Ovary (tissue), 9 donors: ENCODE measurements around the gene CFAP100. TPM values are rescaled to one million over a fixed set of nuclear protein-coding genes. Genes with fewer than 3 reads are reported as not detected.

Experiments used
- DNase-seq, 5 donors: peaks; one replicate each; pipeline ENCODE4 v3.0.0-alpha.2; 2019 to 2020
- H3K27ac ChIP-seq, 2 donors: fragments of 200-600 bp; one replicate each; pipeline versions ENCODE4 v1.5.1 to v1.8.0; 2019 to 2022
- H3K27me3 ChIP-seq: fragments of 200-600 bp; one replicate; pipeline ENCODE4 v1.8.0; 2022
- H3K36me3 ChIP-seq: fragments of 200-600 bp; sonication (generic); one replicate; pipeline ENCODE4 v1.5.1; 2019
- H3K4me1 ChIP-seq: one replicate; pipeline ENCODE4 v1.8.1; 2013; ENCODE audit warnings: mild to moderate bottlenecking, moderate library complexity; ENCODE audit not compliant: insufficient read depth
- H3K4me3 ChIP-seq: fragments of 200-600 bp; sonication (generic); one replicate; pipeline ENCODE4 v1.5.1; 2017
- H3K9me3 ChIP-seq, 2 donors: fragments of 200-600 bp in 1 of 2; sonication (generic) in 1 of 2; one replicate each; pipeline versions ENCODE4 v1.5.1 to v1.8.1; 2013 to 2019; ENCODE audit warnings: mild to moderate bottlenecking in 1 of 2, moderate library complexity in 1 of 2
- EP300 ChIP-seq: sonication (generic); formaldehyde crosslinking; IDR thresholded peaks from one replicate; pipeline ENCODE4 v1.6.1; 2017; ENCODE audit warnings: antibody characterized with exemption
- POLR2A ChIP-seq: fragments of 450-650 bp; IDR thresholded peaks from one replicate; pipeline ENCODE4 v1.6.1; 2017; ENCODE audit warnings: antibody characterized with exemption, mild to moderate bottlenecking, moderate library complexity
- WGBS, 3 donors: extraction: QIAGEN DNeasy Blood & Tissue Kit in 1 of 3; methylation state at CpG; one replicate each; pipeline versions ENCODE4 v1.1.5 to v1.1.7; 2013 to 2017; 5-methylcytosine and 5-hydroxymethylcytosine counted together
- intact Hi-C, 4 donors: fragments of 100-400 bp; cut with DNase I; formaldehyde crosslinking; loops; one replicate each; pipeline versions ENCODE4 v1.11.0 to v1.15.1; 2022 to 2023
- polyA plus RNA-seq, 2 donors: library from polyadenylated mRNA; stranded (reverse); fragments of 200-250 nt in 1 of 2; fragments of 350-450 nt in 1 of 2; fragmentation: Illumina TruSeq in 1 of 2; extraction: RNeasy Lipid Tissue Mini Kit (QIAGEN cat#74804) in 1 of 2; gene quantifications; one replicate each; pipeline ENCODE4 v1.2.3, GENCODE V29; 2013 to 2014
- total RNA-seq, 7 donors: library from RNA; depleted of rRNA in 2 of 7; stranded (reverse); fragments of >200 nt in 2 of 7; fragmentation: NEBNext Ultra II Directional in 3 of 7; extraction: Animal tissue kit (Norgen Biotek cat#: 25700) in 3 of 7; gene quantifications; one replicate each; pipeline versions ENCODE4 v1.1.0 to v1.2.4, GENCODE V29; 2016 to 2023
- TF ChIP-seq, protein P1 (sequence below), 3 donors: fragments of 450-650 bp in 2 of 3; fragments of 200-600 bp in 1 of 3; IDR thresholded peaks; one replicate each; pipeline versions ENCODE4 v1.5.1 to v1.8.0; 2016 to 2022; ENCODE audit warnings: antibody characterized with exemption in 3 of 3, mild to moderate bottlenecking in 1 of 3
- donor health status: DM: no; HTN: no; CAD: no; lungs with moderate emphysema.
- donor health status: DM: no; HTN: no; CAD: no.
- donor health status: Bipolar disorder and iron deficiency.
- donor health status: DM: yes; HTN: yes; CAD: no.
- donor health status: DM: no; HTN: no; CAD: no.
- donor health status: DM: yes; HTN: yes; CAD: no.

CFAP100 gene
- total and polyA plus RNA-seq, 9 donors = 0.06 to 21.3 (median 1.6) TPM; not detected in 3

- intact Hi-C loops = no loop called here
- Histone ChIP-seq H3K27ac (no peak overlapping the region), H3K4me1 (no peaks in the 10 kb centered on the region), H3K27me3 (no peaks in the 10 kb centered on the region), H3K9me3 (no peaks in the 10 kb centered on the region), H3K36me3 (no peaks in the 10 kb centered on the region), H3K4me3 (no peak overlapping the region)
- TF ChIP-seq POLR2A (no peak), EP300 (no peak)
- TF ChIP-seq, protein P1, sequence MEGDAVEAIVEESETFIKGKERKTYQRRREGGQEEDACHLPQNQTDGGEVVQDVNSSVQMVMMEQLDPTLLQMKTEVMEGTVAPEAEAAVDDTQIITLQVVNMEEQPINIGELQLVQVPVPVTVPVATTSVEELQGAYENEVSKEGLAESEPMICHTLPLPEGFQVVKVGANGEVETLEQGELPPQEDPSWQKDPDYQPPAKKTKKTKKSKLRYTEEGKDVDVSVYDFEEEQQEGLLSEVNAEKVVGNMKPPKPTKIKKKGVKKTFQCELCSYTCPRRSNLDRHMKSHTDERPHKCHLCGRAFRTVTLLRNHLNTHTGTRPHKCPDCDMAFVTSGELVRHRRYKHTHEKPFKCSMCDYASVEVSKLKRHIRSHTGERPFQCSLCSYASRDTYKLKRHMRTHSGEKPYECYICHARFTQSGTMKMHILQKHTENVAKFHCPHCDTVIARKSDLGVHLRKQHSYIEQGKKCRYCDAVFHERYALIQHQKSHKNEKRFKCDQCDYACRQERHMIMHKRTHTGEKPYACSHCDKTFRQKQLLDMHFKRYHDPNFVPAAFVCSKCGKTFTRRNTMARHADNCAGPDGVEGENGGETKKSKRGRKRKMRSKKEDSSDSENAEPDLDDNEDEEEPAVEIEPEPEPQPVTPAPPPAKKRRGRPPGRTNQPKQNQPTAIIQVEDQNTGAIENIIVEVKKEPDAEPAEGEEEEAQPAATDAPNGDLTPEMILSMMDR (IDR thresholded peaks at IDR 0.05) = no peak
- WGBS, 3 donors = 36 to 43% (median 40%) methylated on average over 3 of the region's 3 CpGs
- DNase-seq = no peak
Observed at GRCh38 chr3:126484148-126484547, 89.4 kb downstream of the CFAP100 start.

GRCh38 chr3:126484662-126485061 is 90.0 kb downstream of the CFAP100 start:
- TF ChIP-seq POLR2A = no peak
- TF ChIP-seq EP300 = no peak
- TF ChIP-seq, protein P1 (IDR thresholded peaks at IDR 0.05) = no peak
- H3K9me3 ChIP-seq = no peaks in the 10 kb centered on the region

GRCh38 chr3:126485176-126485897 is 90.6 kb downstream of the CFAP100 start:
- no peak for DNase-seq
- intact Hi-C loops = no loop called here
- Histone ChIP-seq H3K9me3 (no peaks in the 10 kb centered on the region), H3K36me3 (no peaks in the 10 kb centered on the region), H3K4me3 (no peak overlapping the region), H3K27ac (no peak overlapping the region), H3K27me3 (no peaks in the 10 kb centered on the region), H3K4me1 (no peaks in the 10 kb centered on the region)
- TF ChIP-seq EP300 (no peak), POLR2A (no peak)
- TF ChIP-seq, protein P1 (IDR thresholded peaks at IDR 0.05) = no peak
- WGBS, 3 donors = 78 to 86% (median 82%) methylated on average over 8 of the region's 8 CpGs

More at GRCh38 chr3:126484662-126485061, 90.0 kb downstream of the CFAP100 start:
- no peak for DNase-seq
- Histone ChIP-seq H3K36me3 (no peaks in the 10 kb centered on the region), H3K27me3 (no peaks in the 10 kb centered on the region), H3K4me1 (no peaks in the 10 kb centered on the region), H3K27ac (no peak overlapping the region), H3K4me3 (no peak overlapping the region)
- 57 to 81% (median 62%) methylated on average over 3 of the region's 3 CpGs for WGBS, 3 donors
- intact Hi-C loops = no loop called here

DNA sequence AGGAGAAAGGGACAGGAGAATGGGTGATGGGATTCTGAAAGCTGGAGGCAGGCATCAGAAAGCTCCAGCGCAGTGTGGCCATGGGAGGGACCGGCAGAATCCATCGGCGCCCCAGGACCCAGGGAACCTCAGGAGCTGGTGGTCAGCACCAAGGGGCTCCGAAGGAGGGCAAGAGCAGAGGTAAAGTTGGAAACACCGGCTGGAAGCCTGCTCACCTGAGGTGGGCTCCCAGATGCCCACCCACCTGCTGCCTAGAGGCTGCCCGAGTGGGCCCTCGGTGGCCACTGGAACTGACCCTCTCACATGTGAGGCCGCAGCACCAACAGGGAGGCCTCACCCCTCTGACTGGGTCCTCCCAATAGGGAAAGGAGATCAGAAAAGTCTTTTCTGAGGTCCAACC is 91.2 kb downstream of the CFAP100 start:
- no peak overlapping the region for H3K27ac ChIP-seq
- DNase-seq = no peak
- no peaks in the 10 kb centered on the region for H3K36me3 ChIP-seq
- intact Hi-C loops = no loop called here
- no peaks in the 10 kb centered on the region for H3K9me3 ChIP-seq
- H3K27me3 ChIP-seq = no peaks in the 10 kb centered on the region
- no peaks in the 10 kb centered on the region for H3K4me1 ChIP-seq
- no peak for TF ChIP-seq POLR2A
- TF ChIP-seq, protein P1 (IDR thresholded peaks at IDR 0.05) = no peak
- TF ChIP-seq EP300 = no peak
- 94 to 97% (median 96%) methylated on average over 9 of the region's 9 CpGs for WGBS, 3 donors
- H3K4me3 ChIP-seq = no peak overlapping the region

Other genes with a start within 250 kb of the CFAP100 start
- 10 to 100 TPM; 24.6 to 85.5 (median 48.8) TPM for gene ALDH1L1, start 214.3 kb upstream of the CFAP100 start, total RNA-seq
- gene ALDH1L1, start 214.3 kb upstream of the CFAP100 start, polyA plus RNA-seq = 10 to 100 TPM in 1 of 2 donors, 1 to 10 TPM in 1; 8.3 to 45.1 TPM
- 10 to 100 TPM; 23.2 to 83.3 (median 40.0) TPM for gene KLF15, start 37.5 kb upstream of the CFAP100 start, total RNA-seq
- 10 to 100 TPM; 13.4 to 61.4 TPM for gene KLF15, start 37.5 kb upstream of the CFAP100 start, polyA plus RNA-seq
- gene ZXDC, start 81.0 kb downstream of the CFAP100 start, total RNA-seq = 10 to 100 TPM; 32.2 to 47.3 (median 32.9) TPM
- 10 to 100 TPM; 14.4 to 18.5 TPM for gene ZXDC, start 81.0 kb downstream of the CFAP100 start, polyA plus RNA-seq
- gene UROC1, start 122.9 kb downstream of the CFAP100 start, total RNA-seq = under 1 TPM in 4 of 7 donors, not detected in 3; 0.08 to 0.32 (median 0.15) TPM
- gene UROC1, start 122.9 kb downstream of the CFAP100 start, polyA plus RNA-seq = under 1 TPM in 1 of 2 donors, not detected in 1; 0.06 TPM
- under 1 TPM in 4 of 7 donors, not detected in 3; 0.12 to 0.87 (median 0.44) TPM for gene CHST13, start 129.2 kb downstream of the CFAP100 start, total RNA-seq
- under 1 TPM in 1 of 2 donors, not detected in 1; 0.15 TPM for gene CHST13, start 129.2 kb downstream of the CFAP100 start, polyA plus RNA-seq
- gene C3orf22, start 164.0 kb downstream of the CFAP100 start, total RNA-seq = under 1 TPM in 3 of 7 donors, not detected in 4; 0.12 to 0.40 (median 0.30) TPM
- gene C3orf22, start 164.0 kb downstream of the CFAP100 start, polyA plus RNA-seq = under 1 TPM in 1 of 2 donors, not detected in 1; 0.04 TPM